HG03095 (cell line): ENCODE data around the gene CCL7.

Source experiments
- ATAC-seq: cut with Tn5 transposase; IDR thresholded peaks from one replicate; pipeline ENCODE4 v1.9.1; 2021; ENCODE audit warnings: moderate library complexity; ENCODE audit not compliant: unreplicated experiment

CCL7 gene

DNA sequence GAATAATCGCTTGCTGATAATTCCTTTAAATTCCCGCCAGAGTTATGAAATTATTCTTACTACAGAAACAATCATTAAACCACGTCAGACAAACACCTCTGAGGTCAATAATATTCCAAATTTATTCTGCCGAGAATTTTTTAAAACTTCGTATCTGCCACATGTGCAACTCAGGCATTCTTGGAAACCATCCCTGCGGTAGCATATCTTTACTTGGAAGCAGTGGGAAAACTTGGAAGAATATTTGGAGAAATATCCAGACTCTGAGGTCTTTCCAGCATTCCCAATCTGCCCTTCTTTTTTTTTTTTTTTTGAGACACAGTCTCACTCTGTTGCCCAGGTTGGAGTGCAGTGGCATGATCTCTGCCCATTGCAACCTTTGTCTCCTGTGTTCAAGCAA is 13.6 kb downstream of the CCL7 start:
- ATAC-seq, result no peak

DNA sequence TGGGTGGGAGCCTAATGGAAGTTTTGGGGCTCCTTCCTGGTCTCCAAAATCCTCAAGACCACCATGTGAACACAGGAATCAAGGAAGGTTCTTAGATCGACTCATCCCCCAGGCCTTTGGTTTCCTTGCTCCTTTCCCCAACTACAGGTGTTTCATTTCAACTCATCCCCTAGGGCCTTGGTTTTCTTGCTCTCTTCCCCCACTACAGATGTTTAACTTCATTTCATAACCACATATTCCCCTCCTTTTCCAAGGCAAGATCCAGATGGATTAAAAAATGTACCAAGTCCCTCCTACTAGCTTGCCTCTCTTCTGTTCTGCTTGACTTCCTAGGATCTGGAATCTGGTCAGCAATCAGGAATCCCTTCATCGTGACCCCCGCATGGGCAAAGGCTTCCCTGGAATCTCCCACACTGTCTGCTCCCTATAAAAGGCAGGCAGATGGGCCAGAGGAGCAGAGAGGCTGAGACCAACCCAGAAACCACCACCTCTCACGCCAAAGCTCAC is 15.3 kb downstream of the CCL7 start, which contains the start of gene CCL11:
TSS of gene CCL11 (plus strand) at position 457 of the 507 bp plus-strand sequence. CDS start 67 bp downstream, outside the sequence.
- ATAC-seq, result no peak

GRCh38 chr17:34287875-34288274 is 17.9 kb downstream of the CCL7 start:
- no peak for ATAC-seq

- no peak for ATAC-seq
These were observed 20.6 kb downstream of the CCL7 start for GRCh38 chr17:34290586-34290985.

- no peak for ATAC-seq
These were observed 21.8 kb downstream of the CCL7 start for GRCh38 chr17:34291721-34292348.

- ATAC-seq, result no peak
These were observed 29.0 kb downstream of the CCL7 start for GRCh38 chr17:34299027-34299426.

DNA sequence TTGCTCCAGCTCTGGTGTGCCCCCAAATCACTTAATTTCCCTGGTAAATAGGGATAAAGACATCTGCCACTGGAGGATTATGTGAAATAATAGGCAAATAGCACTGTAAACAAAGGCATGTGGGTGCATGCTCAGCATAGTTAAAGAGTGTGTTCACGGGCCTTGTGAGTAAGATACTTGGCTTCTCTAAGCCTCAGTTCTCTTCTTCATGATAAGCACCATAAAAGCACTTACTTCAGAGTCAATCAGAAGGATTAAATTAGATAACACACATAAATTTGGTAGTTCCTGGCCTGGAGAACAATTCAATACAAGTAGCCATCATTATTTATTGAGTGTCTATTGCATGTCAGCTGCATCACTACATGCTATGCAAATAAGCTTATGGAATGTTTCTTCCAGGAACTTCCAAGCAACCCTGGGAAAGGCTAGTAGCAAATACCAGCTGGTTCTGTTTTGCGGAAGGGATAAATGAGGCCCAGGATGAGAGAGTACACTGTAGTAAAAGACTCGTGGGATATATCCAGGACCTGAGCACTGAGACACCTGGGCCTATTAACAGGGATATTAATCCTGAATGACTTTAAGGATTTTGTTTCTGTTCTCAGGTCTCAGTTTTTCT is 30.0 kb downstream of the CCL7 start:
- no peak for ATAC-seq

- no peak for ATAC-seq
These were observed 30.8 kb downstream of the CCL7 start for GRCh38 chr17:34300652-34301370.

- ATAC-seq, result no peak
These were observed 32.0 kb downstream of the CCL7 start for GRCh38 chr17:34301986-34302385.

- ATAC-seq, result no peak
These were observed 32.6 kb downstream of the CCL7 start for GRCh38 chr17:34302636-34303035.

- ATAC-seq, result no peak
These were observed 33.6 kb downstream of the CCL7 start for GRCh38 chr17:34303606-34304005.

GRCh38 chr17:34305061-34305460 is 35.0 kb downstream of the CCL7 start:
- ATAC-seq, result no peak

DNA sequence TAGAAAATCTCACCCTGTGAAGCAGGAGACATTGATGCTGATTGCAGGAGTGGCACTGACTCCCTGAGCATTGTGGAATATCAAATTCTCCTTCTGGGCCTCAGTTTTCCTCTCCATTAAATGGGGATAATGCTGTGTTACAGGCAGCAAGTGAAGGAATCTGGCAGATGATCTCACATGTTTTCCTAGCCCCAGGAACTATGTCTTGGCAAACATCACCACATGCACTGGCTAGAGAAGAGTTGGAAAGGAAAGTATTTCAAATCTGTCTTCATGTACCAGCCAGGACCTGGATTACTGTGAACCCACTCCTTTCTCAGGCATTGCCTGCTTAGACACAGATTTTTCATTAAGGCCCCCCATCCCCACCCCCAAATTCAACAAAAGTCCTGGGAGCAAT is 35.6 kb downstream of the CCL7 start:
- ATAC-seq, result no peak

GRCh38 chr17:34306466-34306865 is 36.4 kb downstream of the CCL7 start:
- no peak for ATAC-seq

DNA sequence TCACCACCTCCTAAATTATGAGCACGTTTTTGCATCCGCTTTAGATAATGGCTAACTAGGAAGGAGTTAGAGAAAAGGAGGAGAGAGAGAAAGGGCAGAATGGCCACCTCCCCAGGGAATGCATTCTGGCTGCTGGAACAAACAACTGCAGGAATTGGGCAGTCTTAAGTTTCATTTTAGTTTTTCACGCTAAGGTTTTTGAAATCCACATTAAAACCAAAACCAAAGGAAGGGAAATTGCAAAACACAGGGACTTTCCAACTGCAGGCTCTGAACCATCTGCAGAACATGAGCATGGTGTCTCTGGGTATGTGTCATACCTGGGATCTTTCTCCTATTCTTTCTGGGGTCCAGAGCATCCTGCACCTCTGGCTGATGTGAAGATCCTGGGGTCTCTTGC is 37.1 kb downstream of the CCL7 start:
- no peak for ATAC-seq

DNA sequence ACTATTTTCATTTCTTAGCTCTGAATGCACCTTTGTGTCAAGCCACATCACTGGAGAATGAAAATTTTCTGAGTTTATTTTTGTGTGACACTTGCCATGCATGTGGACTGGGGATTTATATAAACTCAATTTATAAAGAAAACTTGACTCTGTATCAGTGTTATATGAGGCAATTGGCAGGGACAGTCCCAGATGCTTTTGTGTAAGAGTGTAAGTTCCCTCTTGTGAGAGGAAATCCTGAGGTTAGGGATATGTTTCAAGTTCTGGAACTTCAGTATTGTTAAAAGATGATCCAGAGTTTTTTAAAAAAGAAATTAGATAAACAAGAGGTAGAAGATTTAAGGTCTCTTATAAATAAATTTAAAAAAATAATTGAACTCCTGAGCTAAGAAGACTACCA is 38.4 kb downstream of the CCL7 start:
- ATAC-seq, result no peak

GRCh38 chr17:34311291-34311690 is 41.3 kb downstream of the CCL7 start:
- no peak for ATAC-seq

- no peak for ATAC-seq
These were observed 42.1 kb downstream of the CCL7 start for GRCh38 chr17:34312080-34312479.

- no peak for ATAC-seq
These were observed 43.1 kb downstream of the CCL7 start for GRCh38 chr17:34313164-34313563.

- no peak for ATAC-seq
These were observed 44.3 kb downstream of the CCL7 start for GRCh38 chr17:34314279-34314678.

DNA sequence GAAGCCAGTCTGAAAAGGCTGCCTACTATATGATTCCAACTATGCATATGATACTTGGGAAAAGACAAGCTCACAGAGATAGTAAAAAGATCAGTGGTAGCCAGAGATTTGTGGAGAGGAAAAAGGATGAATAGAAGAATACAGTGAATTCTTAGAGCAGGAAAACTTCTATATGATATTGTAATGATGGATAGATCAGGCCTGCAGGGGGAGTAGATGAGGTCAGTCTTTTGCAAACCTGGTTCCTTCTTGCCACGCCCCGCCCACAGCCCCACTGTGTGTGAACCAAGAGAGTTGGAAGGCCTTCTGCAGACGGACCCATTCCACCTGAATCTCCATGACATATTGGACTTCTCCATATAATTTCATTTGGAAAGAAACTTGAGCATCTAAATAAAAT is 48.5 kb downstream of the CCL7 start:
- no peak for ATAC-seq

DNA sequence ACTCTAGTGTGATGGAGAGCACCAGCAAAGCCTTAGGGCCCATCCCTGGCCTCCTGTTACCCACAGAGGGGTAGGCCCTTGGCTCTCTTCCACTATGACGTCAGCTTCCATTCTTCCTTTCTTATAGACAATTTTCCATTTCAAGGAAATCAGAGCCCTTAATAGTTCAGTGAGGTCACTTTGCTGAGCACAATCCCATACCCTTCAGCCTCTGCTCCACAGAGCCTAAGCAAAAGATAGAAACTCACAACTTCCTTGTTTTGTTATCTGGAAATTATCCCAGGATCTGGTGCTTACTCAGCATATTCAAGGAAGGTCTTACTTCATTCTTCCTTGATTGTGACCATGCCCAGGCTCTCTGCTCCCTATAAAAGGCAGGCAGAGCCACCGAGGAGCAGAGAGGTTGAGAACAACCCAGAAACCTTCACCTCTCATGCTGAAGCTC is 49.0 kb downstream of the CCL7 start, which contains the start of gene CCL8:
TSS of gene CCL8 (plus strand) at position 397 of the 445 bp plus-strand sequence. CDS start 67 bp downstream, outside the sequence.
- ATAC-seq, result no peak
